Neutrophil (primary cell): ENCODE results near the gene TUBGCP6.

ENCODE experiments used
- H3K27ac ChIP-seq: fragments of 200-600 bp; sonication (generic); 2 replicates; pipeline ENCODE4 v1.5.1; 2016; ENCODE audit warnings: mild to moderate bottlenecking, moderate library complexity
- H3K27me3 ChIP-seq: fragments of 200-600 bp; sonication (generic); 2 replicates; pipeline ENCODE4 v1.6.0; 2016; ENCODE audit warnings: mild to moderate bottlenecking
- H3K36me3 ChIP-seq: fragments of 200-600 bp; sonication (generic); 2 replicates; pipeline ENCODE4 v1.5.1; 2017
- H3K4me1 ChIP-seq, 2 experiments: fragments of 200-600 bp in 1 of 2; sonication (generic) in 1 of 2; 1 replicate in 1 of 2; 2 replicates in 1 of 2; pipeline versions ENCODE4 v1.5.1 to v1.6.1; 2013 to 2016; ENCODE audit warnings: low read depth in 1 of 2, low read length in 1 of 2, mild to moderate bottlenecking in 1 of 2, moderate library complexity in 1 of 2; ENCODE audit not compliant: control insufficient read depth in 1 of 2, insufficient read depth in 1 of 2
- H3K4me3 ChIP-seq, 2 experiments: fragments of 200-600 bp in 1 of 2; sonication (generic) in 1 of 2; 1 replicate in 1 of 2; 2 replicates in 1 of 2; pipeline ENCODE4 v1.5.1; 2013 to 2016; ENCODE audit warnings: low read depth in 1 of 2, low read length in 1 of 2, mild to moderate bottlenecking in 1 of 2, moderate library complexity in 1 of 2
- H3K9me3 ChIP-seq: fragments of 200-600 bp; sonication (generic); 2 replicates; pipeline ENCODE4 v1.5.1; 2016
- TF ChIP-seq, protein P1 (sequence below): fragments of 200-600 bp; sonication (generic); IDR thresholded peaks from 2 replicates; pipeline ENCODE4 v1.5.1; 2016; ENCODE audit warnings: antibody characterized with exemption

TUBGCP6 gene

DNA sequence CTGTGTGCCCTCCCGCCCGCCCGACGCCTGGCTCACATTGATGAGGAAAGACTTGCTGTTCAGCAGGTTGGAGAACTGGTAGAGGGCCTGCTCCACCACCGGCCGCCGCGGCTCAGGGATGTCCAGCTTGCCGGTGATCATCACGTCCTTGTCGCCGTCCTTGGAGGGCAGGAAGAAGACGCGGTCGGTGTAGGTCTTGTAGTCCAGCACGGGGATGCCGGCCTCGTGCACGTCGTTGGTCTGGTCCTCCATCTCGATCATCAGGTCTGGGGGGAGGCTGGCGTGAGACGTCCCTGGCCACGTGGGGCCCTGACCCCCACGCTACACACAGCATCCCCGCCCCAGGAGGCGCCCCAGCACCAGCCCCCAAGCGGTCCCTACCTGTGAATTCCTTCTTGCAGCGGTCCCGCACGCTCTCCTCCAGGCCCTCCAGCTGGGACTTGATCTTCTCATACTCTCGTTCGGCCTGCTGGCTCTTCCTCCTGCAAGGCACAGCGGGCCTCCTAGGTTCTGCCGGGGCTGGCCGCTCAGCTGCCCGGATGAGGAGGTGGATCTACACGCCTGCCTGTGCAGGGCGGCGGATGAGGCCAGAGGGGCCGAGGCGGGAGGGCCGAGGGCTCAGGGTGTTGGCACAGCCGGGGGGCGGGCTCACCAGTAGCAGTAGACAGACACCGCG is 36.0 kb upstream of the TUBGCP6 start:
- H3K27ac ChIP-seq, result no peak overlapping the region
- no peaks in the 10 kb centered on the region for H3K27me3 ChIP-seq
- H3K4me3 ChIP-seq, result no peak overlapping the region
- TF ChIP-seq, protein P1, sequence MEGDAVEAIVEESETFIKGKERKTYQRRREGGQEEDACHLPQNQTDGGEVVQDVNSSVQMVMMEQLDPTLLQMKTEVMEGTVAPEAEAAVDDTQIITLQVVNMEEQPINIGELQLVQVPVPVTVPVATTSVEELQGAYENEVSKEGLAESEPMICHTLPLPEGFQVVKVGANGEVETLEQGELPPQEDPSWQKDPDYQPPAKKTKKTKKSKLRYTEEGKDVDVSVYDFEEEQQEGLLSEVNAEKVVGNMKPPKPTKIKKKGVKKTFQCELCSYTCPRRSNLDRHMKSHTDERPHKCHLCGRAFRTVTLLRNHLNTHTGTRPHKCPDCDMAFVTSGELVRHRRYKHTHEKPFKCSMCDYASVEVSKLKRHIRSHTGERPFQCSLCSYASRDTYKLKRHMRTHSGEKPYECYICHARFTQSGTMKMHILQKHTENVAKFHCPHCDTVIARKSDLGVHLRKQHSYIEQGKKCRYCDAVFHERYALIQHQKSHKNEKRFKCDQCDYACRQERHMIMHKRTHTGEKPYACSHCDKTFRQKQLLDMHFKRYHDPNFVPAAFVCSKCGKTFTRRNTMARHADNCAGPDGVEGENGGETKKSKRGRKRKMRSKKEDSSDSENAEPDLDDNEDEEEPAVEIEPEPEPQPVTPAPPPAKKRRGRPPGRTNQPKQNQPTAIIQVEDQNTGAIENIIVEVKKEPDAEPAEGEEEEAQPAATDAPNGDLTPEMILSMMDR, result no peak
- no peaks in the 10 kb centered on the region for H3K9me3 ChIP-seq
- no peaks in the 10 kb centered on the region for H3K4me1 ChIP-seq
- no peaks in the 10 kb centered on the region for H3K36me3 ChIP-seq

DNA sequence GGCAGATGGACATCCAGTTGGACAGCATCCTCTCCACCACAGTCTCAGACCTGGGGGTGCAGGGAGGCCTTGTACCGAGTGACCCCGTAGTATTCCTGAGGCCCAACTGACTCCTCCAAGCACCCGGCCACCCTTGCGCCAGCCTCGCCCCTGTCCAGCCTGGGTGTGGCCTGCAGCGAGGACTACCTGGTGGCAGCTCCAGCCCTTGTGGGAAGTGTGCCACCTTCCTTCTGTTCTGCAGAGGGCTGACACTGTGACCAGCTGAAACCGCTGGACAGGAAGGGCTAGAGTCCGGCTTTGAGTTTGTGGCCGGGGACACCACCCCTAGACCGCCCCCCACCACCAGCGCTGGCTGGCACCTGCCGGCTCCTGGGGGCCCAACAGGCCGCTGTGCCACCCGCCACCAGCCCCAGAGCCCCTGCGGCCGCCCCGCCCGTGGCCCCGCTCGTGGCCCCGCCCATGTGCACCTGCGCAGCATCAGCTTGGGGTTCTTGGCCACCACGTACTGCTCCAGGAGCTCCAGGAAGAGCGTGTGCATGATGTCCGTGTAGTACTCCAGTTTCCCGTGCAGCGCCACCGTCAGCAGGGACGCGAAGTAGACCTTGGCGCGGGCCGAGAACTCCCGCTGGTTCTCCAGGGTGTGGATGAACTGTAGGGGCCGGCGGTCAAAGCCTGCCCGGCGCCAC is 35.3 kb upstream of the TUBGCP6 start:
- Histone ChIP-seq H3K4me3 (no peak overlapping the region), H3K27ac (no peak overlapping the region), H3K36me3 (no peaks in the 10 kb centered on the region), H3K27me3 (no peaks in the 10 kb centered on the region), H3K4me1 (no peaks in the 10 kb centered on the region), H3K9me3 (no peaks in the 10 kb centered on the region)
- TF ChIP-seq, protein P1, result no peak

DNA sequence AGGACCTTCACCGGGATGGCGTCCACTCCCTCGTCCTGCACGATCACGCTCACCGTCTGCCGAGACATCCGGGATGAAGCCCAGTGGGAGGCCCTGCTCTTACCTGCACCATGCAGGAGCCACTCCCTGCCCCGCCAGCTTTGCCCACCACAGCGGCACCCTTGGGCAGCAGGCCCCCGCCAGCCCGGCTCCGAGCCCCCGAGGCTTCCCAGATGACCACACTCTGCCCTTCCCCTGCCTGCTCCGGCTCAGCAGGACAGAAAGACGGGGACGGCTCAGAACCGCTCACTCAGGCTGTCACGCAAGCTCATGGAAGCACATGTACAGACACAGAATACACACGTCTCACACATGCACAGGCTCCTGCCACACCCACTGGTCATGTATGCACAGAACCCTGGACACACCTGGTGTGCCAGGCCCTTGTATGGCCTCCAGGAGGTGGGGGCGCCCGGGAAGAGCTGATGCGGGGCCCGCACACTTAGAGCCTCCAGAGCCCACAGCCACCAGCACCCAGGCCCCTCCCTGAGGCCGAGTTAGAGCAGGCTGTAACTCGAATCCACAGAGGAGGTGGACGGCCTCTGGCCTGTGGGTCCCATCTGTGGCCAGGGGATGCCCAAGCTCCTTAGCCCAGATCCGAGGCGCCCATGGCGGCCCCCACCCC is 34.3 kb upstream of the TUBGCP6 start:
- TF ChIP-seq, protein P1, result no peak

DNA sequence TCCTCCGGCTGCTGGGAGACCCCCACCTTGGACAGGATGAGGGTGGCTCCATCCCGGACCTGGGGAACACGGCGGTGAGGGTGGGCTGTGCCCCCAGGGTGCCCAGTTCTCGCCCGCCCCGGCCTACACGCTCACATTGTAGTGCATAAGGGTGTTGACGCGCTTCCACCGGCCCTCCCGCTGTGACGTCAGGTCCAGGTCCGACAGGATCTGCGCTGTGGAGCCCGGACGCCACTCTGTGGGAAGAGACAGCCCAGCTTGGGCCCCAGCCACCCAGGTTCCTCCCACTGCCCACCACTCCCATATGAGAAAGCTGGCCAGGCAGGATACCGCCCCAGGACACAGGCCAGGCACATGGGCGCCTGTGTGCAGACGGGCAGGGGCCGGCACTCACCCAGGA is 33.6 kb upstream of the TUBGCP6 start:
- Histone ChIP-seq H3K9me3 (no peaks in the 10 kb centered on the region), H3K27ac (no peak overlapping the region), H3K36me3 (no peaks in the 10 kb centered on the region), H3K4me1 (no peaks in the 10 kb centered on the region), H3K27me3 (peaks cover 9% of the 10 kb centered on the region), H3K4me3 (no peak overlapping the region)
- TF ChIP-seq, protein P1, result no peak

More for the DNA sequence above, 34.3 kb upstream of the TUBGCP6 start:
- H3K36me3 ChIP-seq, result no peaks in the 10 kb centered on the region
- peaks cover 3% of the 10 kb centered on the region for H3K27me3 ChIP-seq
- H3K27ac ChIP-seq, result no peak overlapping the region
- no peaks in the 10 kb centered on the region for H3K9me3 ChIP-seq
- no peaks in the 10 kb centered on the region for H3K4me1 ChIP-seq
- no peak overlapping the region for H3K4me3 ChIP-seq

DNA sequence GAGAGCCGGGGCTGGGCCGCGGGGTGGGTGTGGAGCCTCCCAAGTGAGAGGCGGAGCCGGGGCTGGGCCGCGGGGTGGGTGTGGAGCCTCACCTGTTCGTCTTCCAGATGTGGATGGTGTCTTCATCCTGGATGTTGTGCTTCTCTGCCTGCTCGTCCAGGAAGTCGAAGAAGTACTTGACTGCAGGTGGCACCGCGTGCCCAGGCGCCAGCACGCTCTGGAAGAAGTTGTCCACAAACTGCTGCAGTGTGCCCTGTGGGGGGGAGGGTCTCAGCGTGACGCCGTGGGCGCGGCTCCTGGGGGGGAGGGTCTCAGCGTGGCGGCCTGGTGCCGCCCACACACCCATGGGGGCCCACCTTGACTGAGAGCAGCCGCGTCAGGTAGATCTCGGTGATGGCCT is 32.9 kb upstream of the TUBGCP6 start:
- no peak overlapping the region for H3K27ac ChIP-seq
- H3K27me3 ChIP-seq, result peaks cover 16% of the 10 kb centered on the region
- no peaks in the 10 kb centered on the region for H3K4me1 ChIP-seq
- H3K9me3 ChIP-seq, result no peaks in the 10 kb centered on the region
- TF ChIP-seq, protein P1, result no peak
- H3K4me3 ChIP-seq, result no peak overlapping the region
- no peaks in the 10 kb centered on the region for H3K36me3 ChIP-seq
